ENCODE data around the gene ADGRB3. TPM values are rescaled to one million over a fixed set of nuclear protein-coding genes. Genes with fewer than 3 reads are reported as not detected.

Gene ADGRB3
- polyA plus RNA-seq, 1 of the 3 experiments (the other 2 are of a cell fraction) = 0.12 TPM

GRCh38 chr6:69097948-69098347, 462.9 kb downstream of the ADGRB3 start:
- Histone ChIP-seq H4K20me1 (ENCODE audit: insufficient read depth) (no peaks in the 10 kb centered on the region), H3K27ac (ENCODE audit: low read depth in 2 of 2, low read length in 1 of 2) (no peak overlapping the region), H3K9me3 (no peaks in the 10 kb centered on the region), H3F3A (replicated peaks; ENCODE audit: insufficient read depth) (no peaks in the 10 kb centered on the region), H3K9ac (no peak overlapping the region), H2AFZ (ENCODE audit: low read depth) (no peak overlapping the region), H3K79me2 (ENCODE audit: insufficient read depth) (no peaks in the 10 kb centered on the region), H3K4me3 (ENCODE audit: low read depth in 2 of 2, low read length in 1 of 2) (no peak overlapping the region), H3K27me3 (ENCODE audit: insufficient read depth) (no peaks in the 10 kb centered on the region), H3K4me1 (ENCODE audit: control insufficient read depth in 1 of 2, insufficient read depth in 2 of 2, low read depth in 1 of 2, low read length in 1 of 2) (no peaks in the 10 kb centered on the region), H3K4me2 (no peak overlapping the region), H3K9me2 (no peaks in the 10 kb centered on the region), H3K36me3 (replicated peaks in 1 of 2; ENCODE audit: control insufficient read depth in 1 of 2, insufficient read depth in 2 of 2, low read length in 1 of 2) (no peaks in the 10 kb centered on the region)
- POLR2A ChIA-PET = no interaction called here
- no peak for DNase-seq
- TF ChIP-seq NRF1 (IDR thresholded peaks at IDR 0.05; ENCODE audit: low read depth, low read length) = no peak
- TF ChIP-seq SMC3 (IDR thresholded peaks at IDR 0.05; ENCODE audit: low read depth, low read length) = no peak
- no peak for TF ChIP-seq USF1 (IDR thresholded peaks at IDR 0.05; ENCODE audit: borderline replicate concordance, low read depth)
- no peak for TF ChIP-seq FOSL2 (IDR thresholded peaks at IDR 0.05; ENCODE audit: borderline replicate concordance, low read depth)
- TF ChIP-seq RAD21 (IDR thresholded peaks at IDR 0.05; ENCODE audit: low read length) = no peak
- TF ChIP-seq ELF1 (IDR thresholded peaks at IDR 0.05) = no peak
- TF ChIP-seq SIN3A (IDR thresholded peaks at IDR 0.05; ENCODE audit: borderline replicate concordance, low read depth, low read length) = no peak
- no peak for TF ChIP-seq GABPA (IDR thresholded peaks at IDR 0.05; ENCODE audit: low read depth)
- no peak for TF ChIP-seq MEF2A (IDR thresholded peaks at IDR 0.05; ENCODE audit: borderline replicate concordance, low read depth)
- no peak for TF ChIP-seq TEAD4 (IDR thresholded peaks at IDR 0.05; ENCODE audit: borderline replicate concordance, insufficient read depth)
- TF ChIP-seq CHD2 (IDR thresholded peaks at IDR 0.05; ENCODE audit: low read length, partially characterized antibody) = no peak
- no peak for TF ChIP-seq POLR2AphosphoS5 (IDR thresholded peaks at IDR 0.05; ENCODE audit: low read depth, low read length)
- no peak for TF ChIP-seq IRF3 (IDR thresholded peaks at IDR 0.05; ENCODE audit: low read depth, low read length)
- TF ChIP-seq MAX (IDR thresholded peaks at IDR 0.05; ENCODE audit: low read depth) = no peak
- TF ChIP-seq FOXM1 (IDR thresholded peaks at IDR 0.05; ENCODE audit: low read depth) = no peak
- TF ChIP-seq TCF12 (IDR thresholded peaks at IDR 0.05) = no peak
- no peak for TF ChIP-seq FOXJ3 (CRISPR knock-in tag; IDR thresholded peaks at IDR 0.05)
- no peak for TF ChIP-seq GATA2 (CRISPR knock-in tag; IDR thresholded peaks at IDR 0.05)
- CTCF ChIA-PET = no interaction called here

GRCh38 chr6:69098910-69099309, 463.8 kb downstream of the ADGRB3 start:
- Histone ChIP-seq H2AFZ (ENCODE audit: low read depth) (no peak overlapping the region), H3K9me2 (no peaks in the 10 kb centered on the region), H4K20me1 (ENCODE audit: insufficient read depth) (no peaks in the 10 kb centered on the region), H3K27me3 (ENCODE audit: insufficient read depth) (no peaks in the 10 kb centered on the region), H3K4me3 (ENCODE audit: low read depth in 2 of 2, low read length in 1 of 2) (no peak overlapping the region), H3K4me1 (ENCODE audit: control insufficient read depth in 1 of 2, insufficient read depth in 2 of 2, low read depth in 1 of 2, low read length in 1 of 2) (no peaks in the 10 kb centered on the region), H3K9me3 (no peaks in the 10 kb centered on the region), H3F3A (replicated peaks; ENCODE audit: insufficient read depth) (no peaks in the 10 kb centered on the region), H3K79me2 (ENCODE audit: insufficient read depth) (no peaks in the 10 kb centered on the region), H3K4me2 (no peak overlapping the region), H3K9ac (no peak overlapping the region), H3K36me3 (replicated peaks in 1 of 2; ENCODE audit: control insufficient read depth in 1 of 2, insufficient read depth in 2 of 2, low read length in 1 of 2) (no peaks in the 10 kb centered on the region), H3K27ac (ENCODE audit: low read depth in 2 of 2, low read length in 1 of 2) (no peak overlapping the region)
- DNase-seq = no peak
- CTCF ChIA-PET = interaction anchor here (0.7 kb wide), 1 partner anchor 631 kb away, joined by 3 read pairs; no protein-coding TSS in a partner anchor
- POLR2A ChIA-PET = no interaction called here
- no peak for TF ChIP-seq ZBTB33 (IDR thresholded peaks at IDR 0.05; ENCODE audit: borderline replicate concordance, low read depth)
- TF ChIP-seq CHD2 (IDR thresholded peaks at IDR 0.05; ENCODE audit: low read length, partially characterized antibody) = no peak
- no peak for TF ChIP-seq NRF1 (IDR thresholded peaks at IDR 0.05; ENCODE audit: low read depth, low read length)
- TF ChIP-seq RCOR1 (IDR thresholded peaks at IDR 0.05; ENCODE audit: low read length) = no peak
- no peak for TF ChIP-seq USF1 (IDR thresholded peaks at IDR 0.05; ENCODE audit: borderline replicate concordance, low read depth)
- no peak for TF ChIP-seq JUND (IDR thresholded peaks at IDR 0.05)
